ENCODE results near the gene TCTN1.
"Not testable (repeated sequence)": the region's sequence is repeated elsewhere in the genome, so short reads cannot be mapped to it uniquely, and the experiment has no call there.

The TCTN1 gene

DNA sequence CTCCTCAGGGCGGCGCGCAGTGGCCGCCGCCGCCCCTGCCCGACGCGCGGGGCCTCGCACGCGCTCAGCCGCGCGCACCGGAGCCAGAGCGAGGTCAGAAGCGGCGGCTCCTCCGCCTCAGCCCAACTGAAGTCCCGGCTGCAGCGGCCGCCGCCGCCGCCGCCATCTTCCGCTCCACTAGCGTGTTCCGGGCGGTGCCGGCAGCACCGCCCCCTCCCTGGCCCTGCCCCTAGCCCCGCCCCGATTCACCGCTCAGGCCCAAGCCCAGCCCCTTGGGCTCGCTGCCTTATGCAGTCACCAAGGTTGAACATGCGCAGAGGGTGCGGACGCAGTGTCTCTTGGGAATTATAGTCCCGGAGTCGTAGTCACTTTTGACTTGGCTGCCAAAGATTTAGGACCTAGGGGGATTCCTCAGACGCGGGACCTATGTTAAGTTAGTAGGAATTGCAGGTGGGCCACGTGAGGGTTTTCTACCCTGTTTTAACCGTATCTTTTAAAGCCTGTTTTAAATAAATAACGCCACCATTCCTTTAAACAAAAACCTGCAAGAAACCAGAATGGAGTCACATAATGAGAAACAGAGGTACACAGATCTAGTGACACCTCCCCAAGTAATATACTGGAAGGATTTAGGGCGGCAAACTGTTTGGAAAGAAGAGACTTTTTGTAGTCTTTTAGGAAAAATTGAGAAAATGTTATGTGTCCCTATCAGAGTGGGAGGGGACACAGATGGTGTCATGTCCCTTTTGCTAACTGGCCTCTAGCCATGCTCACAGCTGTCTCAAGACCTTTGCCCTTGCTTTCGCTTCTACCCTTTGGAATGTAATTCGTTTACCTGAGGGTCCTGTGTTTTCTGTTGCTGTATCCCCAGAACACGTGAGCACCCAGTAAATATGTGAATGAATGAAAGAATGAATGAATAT is 30.5 kb upstream of the TCTN1 start, which contains the start of gene PPTC7:
TSS of gene PPTC7 (minus strand) at position 182 of the 923 bp plus-strand sequence. CDS start 287 bp downstream, outside the sequence.
- H3K4me3 ChIP-seq (ENCODE audit: low read length): peak within 1 kb of the TSS; percentile 73
- DNase-seq (ENCODE audit: low read depth, low spot score): peak; percentile 96

- peak; percentile 67 for DNase-seq (ENCODE audit: low read depth, low spot score)
- peak overlapping the region; percentile 4; the same call in 1 of the 2 replicates for H3K4me3 ChIP-seq (ENCODE audit: low read length)
These were observed 28.6 kb upstream of the TCTN1 start for GRCh38 chr12:110585231-110585799.

- H3K4me3 ChIP-seq (ENCODE audit: low read length); DNase-seq (ENCODE audit: low read depth, low spot score): not testable (repeated sequence)
These were observed 26.8 kb upstream of the TCTN1 start for GRCh38 chr12:110587102-110587501.

DNA sequence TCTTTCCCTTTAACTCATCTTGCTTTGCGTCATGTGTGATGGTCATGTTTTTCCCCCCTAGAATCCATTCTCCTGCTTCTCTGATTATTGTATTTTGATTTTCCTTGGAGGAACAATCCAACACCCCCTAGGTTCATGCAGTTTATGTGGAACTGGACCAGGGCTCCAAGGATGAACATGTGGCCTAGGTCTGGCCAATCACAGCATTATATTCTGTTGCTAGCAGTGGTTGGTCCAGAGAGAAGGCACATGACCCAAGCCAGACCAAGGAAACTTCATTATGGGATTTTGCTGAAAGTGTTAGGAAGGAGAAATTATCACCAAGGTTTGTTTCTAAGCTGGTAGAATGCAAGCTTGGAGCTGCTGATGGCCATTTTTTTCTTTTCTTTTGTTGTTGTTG is 23.9 kb upstream of the TCTN1 start:
- no peak for DNase-seq (ENCODE audit: low read depth, low spot score)
- no peak overlapping the region for H3K4me3 ChIP-seq (ENCODE audit: low read length)

DNA sequence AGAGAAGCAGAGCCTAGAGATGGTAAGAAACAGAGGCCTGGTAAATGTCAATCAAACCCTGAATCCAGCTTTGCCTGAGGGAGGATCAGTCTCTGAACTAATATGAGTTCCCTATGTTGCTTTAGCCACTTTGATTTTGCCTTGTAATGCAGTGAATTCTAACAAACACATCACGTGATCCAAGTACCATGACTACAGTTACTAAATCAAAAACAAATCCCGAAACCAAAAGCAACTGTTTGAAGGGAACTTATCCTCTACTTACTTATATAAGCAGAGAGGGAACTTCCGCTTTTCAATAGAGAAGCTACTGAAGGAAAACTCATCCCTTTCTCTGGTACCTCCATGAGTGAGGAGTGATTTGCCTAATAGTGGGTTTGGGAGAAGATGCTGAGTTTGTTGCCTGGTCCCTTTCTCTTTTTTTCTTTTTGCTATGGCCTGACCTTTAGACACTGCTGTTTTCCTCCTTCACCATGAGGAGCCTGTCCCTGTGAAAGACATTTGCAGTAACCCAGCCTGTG is 23.1 kb upstream of the TCTN1 start:
- DNase-seq (ENCODE audit: low read depth, low spot score): no peak

GRCh38 chr12:110591451-110592051 is 22.4 kb upstream of the TCTN1 start:
- DNase-seq (ENCODE audit: low read depth, low spot score): no peak
- H3K4me3 ChIP-seq (ENCODE audit: low read length): no peak overlapping the region

More for the DNA sequence above, 23.1 kb upstream of the TCTN1 start:
- H3K4me3 ChIP-seq (ENCODE audit: low read length): no peak overlapping the region

- no peak overlapping the region for H3K4me3 ChIP-seq (ENCODE audit: low read length)
These were observed 21.9 kb upstream of the TCTN1 start for GRCh38 chr12:110592078-110592477.

GRCh38 chr12:110592919-110593318 is 21.0 kb upstream of the TCTN1 start:
- not testable (repeated sequence) for DNase-seq (ENCODE audit: low read depth, low spot score); H3K4me3 ChIP-seq (ENCODE audit: low read length)

More at GRCh38 chr12:110592078-110592477, 21.9 kb upstream of the TCTN1 start:
- no peak for DNase-seq (ENCODE audit: low read depth, low spot score)

DNA sequence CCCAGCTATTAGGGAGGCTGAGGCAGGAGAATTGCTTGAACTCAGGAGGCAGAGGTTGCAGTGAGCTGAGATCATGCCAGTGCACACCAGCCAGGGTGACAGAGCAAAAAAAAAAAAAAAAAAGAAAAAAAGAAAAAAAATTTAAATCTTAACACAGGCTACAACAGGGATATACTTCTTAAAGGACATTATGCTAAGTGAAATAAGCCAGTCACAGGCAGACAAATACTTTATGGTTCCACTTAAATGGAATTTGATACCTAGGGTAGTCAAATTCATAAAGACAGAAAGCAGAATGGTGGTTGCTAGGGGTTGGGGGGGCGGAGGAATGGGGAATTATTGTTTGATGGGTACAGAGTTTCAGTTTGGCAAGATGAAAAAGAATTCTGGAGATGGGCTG is 16.0 kb upstream of the TCTN1 start:
- no peak overlapping the region for H3K4me3 ChIP-seq (ENCODE audit: low read length)
- DNase-seq (ENCODE audit: low read depth, low spot score): no peak

DNA sequence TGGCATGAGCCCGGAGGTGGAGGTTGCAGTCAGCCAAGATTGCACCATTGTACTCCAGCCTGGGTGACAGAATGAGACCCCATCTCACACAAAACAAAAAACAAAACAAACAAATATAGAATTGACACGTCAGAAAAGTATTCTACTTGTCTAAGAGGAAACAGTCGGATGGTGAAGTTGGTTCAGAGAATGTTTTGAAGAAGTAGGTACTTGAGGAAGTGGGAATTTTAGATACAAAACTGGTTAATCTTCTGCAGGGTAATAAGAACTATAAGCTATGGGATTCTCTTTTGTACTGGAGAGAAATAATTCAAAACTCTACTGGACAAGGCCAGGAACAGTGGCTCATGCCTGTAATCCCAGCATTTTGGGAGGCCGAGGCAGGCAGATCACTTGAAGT is 14.6 kb upstream of the TCTN1 start:
- no peak for DNase-seq (ENCODE audit: low read depth, low spot score)
- H3K4me3 ChIP-seq (ENCODE audit: low read length): no peak overlapping the region

- peak; percentile 50 for DNase-seq (ENCODE audit: low read depth, low spot score)
- H3K4me3 ChIP-seq (ENCODE audit: low read length): no peak overlapping the region
These were observed 13.7 kb upstream of the TCTN1 start for GRCh38 chr12:110600254-110600653.

DNA sequence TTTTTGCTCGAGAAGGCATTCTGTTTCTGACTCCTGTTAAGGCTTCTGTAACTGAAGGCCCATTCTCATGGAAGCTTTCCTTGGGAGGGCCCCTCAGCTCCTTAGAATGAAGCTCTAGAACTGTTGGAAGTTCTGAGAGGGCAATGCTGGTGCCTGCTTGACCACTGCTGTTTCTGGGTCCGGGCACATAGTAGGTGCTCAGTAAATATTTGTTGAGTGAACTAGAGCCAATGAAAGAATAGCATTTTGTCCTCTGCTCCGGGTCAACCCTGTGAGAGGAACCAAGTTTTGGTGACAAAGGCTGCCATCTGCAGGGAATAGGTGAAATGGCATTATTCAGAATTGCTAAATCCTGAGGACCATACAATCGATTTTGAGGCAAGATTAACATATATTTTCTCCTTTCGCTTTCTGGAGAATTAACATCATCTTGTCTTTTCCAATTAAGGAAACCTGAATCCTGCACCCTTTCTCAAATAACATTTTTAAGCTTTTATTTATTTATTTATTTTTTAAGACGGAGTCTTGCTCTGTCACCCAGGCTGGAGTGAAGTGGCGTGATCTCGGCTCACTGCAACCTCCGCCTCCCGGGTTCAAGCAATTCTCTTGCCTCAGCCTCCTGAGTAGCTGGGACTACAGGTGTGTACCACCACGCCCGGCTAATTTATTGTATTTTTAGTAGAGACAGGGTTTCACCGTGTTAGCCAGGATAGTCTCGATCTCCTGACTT is 11.7 kb upstream of the TCTN1 start:
- not testable (repeated sequence) for H3K4me3 ChIP-seq (ENCODE audit: low read length)
- DNase-seq (ENCODE audit: low read depth, low spot score): peak; percentile 48

GRCh38 chr12:110606253-110606611 is 7.7 kb upstream of the TCTN1 start:
- no peak for DNase-seq (ENCODE audit: low read depth, low spot score)
- H3K4me3 ChIP-seq (ENCODE audit: low read length): no peak overlapping the region

DNA sequence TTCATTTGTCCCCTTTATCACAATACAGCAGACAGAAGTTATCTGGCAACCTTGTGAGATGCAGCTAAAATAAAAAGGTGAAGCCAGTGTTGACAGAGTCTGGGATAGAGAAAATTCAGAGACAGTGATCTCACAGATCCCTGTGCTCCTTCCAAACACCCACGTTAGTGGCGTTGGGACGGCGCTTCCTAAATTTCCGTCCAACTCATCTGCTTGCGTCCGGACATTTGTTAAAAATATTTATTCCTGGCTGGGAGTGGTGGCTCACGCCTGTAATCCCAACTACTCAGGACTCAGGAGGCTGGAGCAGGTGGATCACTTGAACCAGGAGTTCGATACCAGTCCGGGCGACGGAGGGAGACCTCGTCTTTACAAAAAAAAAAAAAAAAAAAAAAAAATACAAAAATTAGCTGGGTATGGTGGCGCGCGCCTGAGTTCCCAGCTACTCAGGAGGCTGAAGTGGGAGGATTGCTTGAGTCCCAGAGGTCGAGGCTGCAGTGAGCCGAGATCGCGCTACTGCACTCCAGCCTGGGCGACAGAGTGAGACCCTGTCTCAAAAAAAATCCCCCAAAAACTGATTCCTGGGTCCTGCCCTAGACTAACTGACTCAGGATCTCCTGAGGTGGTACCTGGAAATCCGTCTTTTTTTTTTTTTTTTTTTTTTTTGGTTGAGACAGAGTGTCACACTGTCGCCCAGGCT is 708 bp upstream of the TCTN1 start:
- no peak for DNase-seq (ENCODE audit: low read depth, low spot score)
- H3K4me3 ChIP-seq (ENCODE audit: low read length): peak overlapping the region; percentile 83

DNA sequence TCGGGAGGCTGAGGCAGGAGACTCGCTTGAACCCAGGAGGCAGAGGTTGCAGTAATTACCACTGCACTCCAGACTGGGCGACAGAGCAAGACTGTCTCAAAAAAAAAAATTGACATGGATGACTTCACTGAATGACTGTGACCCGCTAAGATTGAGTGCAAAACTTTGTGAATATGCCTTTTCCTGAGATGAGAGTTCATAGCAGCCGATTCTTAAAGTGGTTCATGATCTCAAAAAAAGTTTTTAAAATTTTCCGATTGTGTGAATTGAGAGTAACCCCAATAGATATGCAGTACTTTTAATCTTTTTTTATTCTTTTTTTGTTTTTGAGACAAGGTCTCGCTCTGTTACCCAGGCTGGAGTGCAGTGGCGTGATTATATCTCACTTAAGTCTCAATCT is 1.2 kb downstream of the TCTN1 start:
- no peak for DNase-seq (ENCODE audit: low read depth, low spot score)
- no peak overlapping the region for H3K4me3 ChIP-seq (ENCODE audit: low read length)

DNA sequence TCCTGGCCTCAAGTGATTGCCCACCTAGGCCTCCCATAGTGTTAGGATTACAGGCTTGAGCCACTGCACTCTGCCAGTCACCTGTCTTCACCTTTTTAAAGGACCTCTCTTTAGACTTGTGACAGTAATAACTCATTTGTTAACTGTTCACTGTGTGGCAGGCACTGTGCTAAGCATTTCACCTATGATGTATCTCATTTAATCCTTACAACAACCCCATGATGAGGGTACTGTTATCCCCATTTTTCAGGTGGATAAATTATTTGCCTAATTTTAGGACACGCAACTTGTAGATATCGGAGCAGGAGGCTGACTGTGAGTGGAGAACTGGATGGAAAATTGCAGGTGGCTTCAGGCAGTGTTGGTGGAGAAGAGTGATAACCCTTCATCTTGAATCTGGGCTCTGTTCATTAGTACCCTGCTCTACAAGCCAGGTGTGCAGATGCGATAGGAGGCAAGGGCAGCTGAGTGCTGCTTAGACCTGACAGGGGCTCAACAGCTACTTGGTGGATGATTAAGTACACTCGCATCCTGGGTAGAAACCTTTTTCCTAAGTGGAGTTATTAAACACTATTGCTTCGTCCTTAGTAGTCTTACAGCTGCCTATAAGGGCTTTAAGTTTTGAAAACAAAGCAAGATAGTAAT is 2.7 kb downstream of the TCTN1 start:
- H3K4me3 ChIP-seq (ENCODE audit: low read length): no peak overlapping the region
- no peak for DNase-seq (ENCODE audit: low read depth, low spot score)

- DNase-seq (ENCODE audit: low read depth, low spot score): no peak
- no peak overlapping the region for H3K4me3 ChIP-seq (ENCODE audit: low read length)
These were observed 5.6 kb downstream of the TCTN1 start for GRCh38 chr12:110619534-110619953.

GRCh38 chr12:110622582-110622981 is 8.7 kb downstream of the TCTN1 start:
- no peak for DNase-seq (ENCODE audit: low read depth, low spot score)
- H3K4me3 ChIP-seq (ENCODE audit: low read length): no peak overlapping the region
